HG03066 (cell line): ENCODE results near the gene LCE1D.

Experiments
- ATAC-seq: cut with Tn5 transposase; IDR thresholded peaks from one replicate; pipeline ENCODE4 v1.9.1; 2021; ENCODE audit warnings: low read depth; ENCODE audit not compliant: unreplicated experiment

LCE1D gene

GRCh38 chr1:152811050-152811449, 14.5 kb downstream of the LCE1D start:
- ATAC-seq = no peak

- ATAC-seq = no peak
These were observed 15.2 kb downstream of the LCE1D start, which contains the start of gene LCE1B for GRCh38 chr1:152811671-152812070. TSS of gene LCE1B (plus strand) at chr1:152811971. CDS start at chr1:152812447, 476 bp downstream.

GRCh38 chr1:152817309-152817708, 20.8 kb downstream of the LCE1D start:
- no peak for ATAC-seq

- no peak for ATAC-seq
These were observed 26.8 kb downstream of the LCE1D start for GRCh38 chr1:152823294-152823693.

- no peak for ATAC-seq
These were observed 28.4 kb downstream of the LCE1D start for GRCh38 chr1:152824964-152825363.

- no peak for ATAC-seq
These were observed 30.7 kb downstream of the LCE1D start, which contains the start of gene LCE1A for GRCh38 chr1:152827173-152827572. TSS of gene LCE1A (plus strand) at chr1:152827473. CDS start at chr1:152827473, 0 bp downstream.

GRCh38 chr1:152836870-152837269, 40.3 kb downstream of the LCE1D start:
- no peak for ATAC-seq

- ATAC-seq = no peak
These were observed 46.0 kb downstream of the LCE1D start, which contains the start of gene LCE6A for GRCh38 chr1:152842556-152842955. TSS of gene LCE6A (plus strand) at chr1:152842856. CDS start at chr1:152843521, 665 bp downstream.
